Measurements from ENCODE around the gene BBS9.

The BBS9 gene

GRCh38 chr7:33650828-33651227 lies 521.5 kb downstream of the BBS9 start:
- Histone ChIP-seq H3K36me3 (ENCODE audit: insufficient read depth, low read length) (no peaks in the 10 kb centered on the region), H3K4me2 (ENCODE audit: low read depth, low read length, poor library complexity, severe bottlenecking) (no peak overlapping the region), H3K27me3 (ENCODE audit: insufficient read depth, low read length, poor library complexity, severe bottlenecking) (no peaks in the 10 kb centered on the region), H2AFZ (ENCODE audit: low read length) (0 out of 2 replicates have a peak overlapping the region, but pooled peaks have one; percentile 44), H3K9me3 (ENCODE audit: insufficient read depth, low read depth, low read length) (no peaks in the 10 kb centered on the region), H3K9ac (ENCODE audit: low read depth, low read length, poor library complexity, severe bottlenecking) (no peak overlapping the region), H3K79me2 (ENCODE audit: insufficient read depth, low read length) (no peaks in the 10 kb centered on the region), H3K4me1 (ENCODE audit: insufficient read depth, low read length, poor library complexity, severe bottlenecking) (peaks cover 20% of the 10 kb centered on the region), H3K4me3 (ENCODE audit: low read length, poor library complexity, severe bottlenecking) (no peak overlapping the region), H3K9me2 (replicated peaks; ENCODE audit: low read depth, low read length) (no peaks in the 10 kb centered on the region), H4K20me1 (ENCODE audit: insufficient read depth, low read length, poor library complexity, severe bottlenecking) (no peaks in the 10 kb centered on the region), H3F3A (ENCODE audit: low read depth) (no peaks in the 10 kb centered on the region)
- TF ChIP-seq EZH2phosphoT487 (IDR thresholded peaks at IDR 0.05; ENCODE audit: borderline replicate concordance) (no peak), CTCF (conservative IDR thresholded peaks at IDR 0.05; ENCODE audit: low read length) (no peak)

- no peak overlapping the region for H3K9ac ChIP-seq (ENCODE audit: low read depth, low read length, poor library complexity, severe bottlenecking)
- H3F3A ChIP-seq (ENCODE audit: low read depth), result no peaks in the 10 kb centered on the region
- no peak overlapping the region for H3K4me2 ChIP-seq (ENCODE audit: low read depth, low read length, poor library complexity, severe bottlenecking)
- no peaks in the 10 kb centered on the region for H4K20me1 ChIP-seq (ENCODE audit: insufficient read depth, low read length, poor library complexity, severe bottlenecking)
- no peaks in the 10 kb centered on the region for H3K27me3 ChIP-seq (ENCODE audit: insufficient read depth, low read length, poor library complexity, severe bottlenecking)
- no peaks in the 10 kb centered on the region for H3K79me2 ChIP-seq (ENCODE audit: insufficient read depth, low read length)
- H3K36me3 ChIP-seq (ENCODE audit: insufficient read depth, low read length), result no peaks in the 10 kb centered on the region
- H2AFZ ChIP-seq (ENCODE audit: low read length), result peak overlapping the region; percentile 47; the same call in 1 of the 2 replicates
- H3K9me2 ChIP-seq (replicated peaks; ENCODE audit: low read depth, low read length), result no peaks in the 10 kb centered on the region
- no peak for TF ChIP-seq CTCF (conservative IDR thresholded peaks at IDR 0.05; ENCODE audit: low read length)
- TF ChIP-seq EZH2phosphoT487 (IDR thresholded peaks at IDR 0.05; ENCODE audit: borderline replicate concordance), result no peak
- peaks cover 20% of the 10 kb centered on the region for H3K4me1 ChIP-seq (ENCODE audit: insufficient read depth, low read length, poor library complexity, severe bottlenecking)
- H3K4me3 ChIP-seq (ENCODE audit: low read length, poor library complexity, severe bottlenecking), result no peak overlapping the region
- H3K9me3 ChIP-seq (ENCODE audit: insufficient read depth, low read depth, low read length), result no peaks in the 10 kb centered on the region
Measured at GRCh38 chr7:33651998-33652515, 522.7 kb downstream of the BBS9 start.

GRCh38 chr7:33654676-33655075 lies 525.3 kb downstream of the BBS9 start:
- Histone ChIP-seq H3F3A (ENCODE audit: low read depth) (no peaks in the 10 kb centered on the region), H3K4me1 (ENCODE audit: insufficient read depth, low read length, poor library complexity, severe bottlenecking) (peaks cover 18% of the 10 kb centered on the region), H3K4me3 (ENCODE audit: low read length, poor library complexity, severe bottlenecking) (no peak overlapping the region), H4K20me1 (ENCODE audit: insufficient read depth, low read length, poor library complexity, severe bottlenecking) (no peaks in the 10 kb centered on the region), H3K79me2 (ENCODE audit: insufficient read depth, low read length) (no peaks in the 10 kb centered on the region), H3K4me2 (ENCODE audit: low read depth, low read length, poor library complexity, severe bottlenecking) (no peak overlapping the region), H3K36me3 (ENCODE audit: insufficient read depth, low read length) (no peaks in the 10 kb centered on the region), H2AFZ (ENCODE audit: low read length) (no peak overlapping the region), H3K9me3 (ENCODE audit: insufficient read depth, low read depth, low read length) (no peaks in the 10 kb centered on the region), H3K27me3 (ENCODE audit: insufficient read depth, low read length, poor library complexity, severe bottlenecking) (no peaks in the 10 kb centered on the region), H3K9me2 (replicated peaks; ENCODE audit: low read depth, low read length) (no peaks in the 10 kb centered on the region), H3K9ac (ENCODE audit: low read depth, low read length, poor library complexity, severe bottlenecking) (no peak overlapping the region)
- TF ChIP-seq CTCF (conservative IDR thresholded peaks at IDR 0.05; ENCODE audit: low read length) (no peak), EZH2phosphoT487 (IDR thresholded peaks at IDR 0.05; ENCODE audit: borderline replicate concordance) (no peak)

Data from Loucy (cell line).